ENCODE data around the gene ZSWIM1. TPM values are rescaled to one million over a fixed set of nuclear protein-coding genes. Genes with fewer than 3 reads are reported as not detected.

ZSWIM1 gene
- total and polyA plus RNA-seq, 2 of the 13 experiments (the other 11 are each of a cell fraction or from before 2014, with no cell fraction given), result 9.5 to 11.7 TPM

GRCh38 chr20:45913116-45913515, 32.1 kb downstream of the ZSWIM1 start:
- Histone ChIP-seq H3K4me2 (ENCODE audit: low read depth, low read length) (no peak overlapping the region), H3K4me1 (ENCODE audit: insufficient read depth, low read length) (peaks cover 65% of the 10 kb centered on the region), H3K79me2 (ENCODE audit: insufficient read depth, low read length) (no peaks in the 10 kb centered on the region), H3K27ac (ENCODE audit: extremely low read length, insufficient read depth, low read length) (no peak overlapping the region), H4K20me1 (ENCODE audit: insufficient read depth, low read length) (no peaks in the 10 kb centered on the region), H3K36me3 (replicated peaks in 1 of 2; ENCODE audit: control insufficient read depth in 1 of 2, insufficient read depth in 2 of 2, low read length in 2 of 2) (no peaks in the 10 kb centered on the region), H2AFZ (ENCODE audit: low read length) (no peak overlapping the region), H3K27me3 (ENCODE audit: control insufficient read depth in 1 of 2, insufficient read depth in 2 of 2, low read length in 2 of 2) (peaks cover 0 to 8% of the 10 kb centered on the region in 2 experiments; a peak in 3 of 5 replicates), H3K9ac (ENCODE audit: insufficient read depth, low read depth, low read length) (no peak overlapping the region), H3K4me3 (replicated peaks in 1 of 3; ENCODE audit: insufficient read depth in 1 of 3, low read depth in 2 of 3, low read length in 3 of 3) (no peak overlapping the region), H3K9me3 (ENCODE audit: low read length) (no peaks in the 10 kb centered on the region)
- BruUV-seq (replicated peaks), result no TSS peak
- ChIA-PET POLR2A (interaction anchor here (1.3 kb wide), 1 partner anchor 11 kb away, joined by 3 read pairs; no protein-coding TSS in a partner anchor), CTCF (ENCODE audit: low intra/inter-chr PET ratio, low total read pairs) (no interaction called here)
- WGBS (ENCODE audit: low lambda C conversion rate), result 73% methylated on average over 5 of the region's 5 CpGs
- FAIRE-seq, result no peak
- intact Hi-C loops (cut with micrococcal nuclease; ENCODE audit: unreplicated experiment) (no loop called here), in situ Hi-C loops (cut with HindIII; ENCODE audit: extremely low pct_ligation_motif_present, low pct_unique_long_range_greater_than_20kb) (no loop called here)
- no peak for DNase-seq (ENCODE audit: low spot score)
- ATAC-seq, result no peak
- TF ChIP-seq ZNF597 (CRISPR knock-in tag; IDR thresholded peaks at IDR 0.05), result no peak
- no peak for TF ChIP-seq SMAD1 (CRISPR knock-in tag; IDR thresholded peaks at IDR 0.05; ENCODE audit: borderline replicate concordance, low read depth)
- no peak for TF ChIP-seq CREB1 (IDR thresholded peaks at IDR 0.05)
- TF ChIP-seq CREB1 (CRISPR knock-in tag; IDR thresholded peaks at IDR 0.05), result no peak
- TF ChIP-seq, protein P1, sequence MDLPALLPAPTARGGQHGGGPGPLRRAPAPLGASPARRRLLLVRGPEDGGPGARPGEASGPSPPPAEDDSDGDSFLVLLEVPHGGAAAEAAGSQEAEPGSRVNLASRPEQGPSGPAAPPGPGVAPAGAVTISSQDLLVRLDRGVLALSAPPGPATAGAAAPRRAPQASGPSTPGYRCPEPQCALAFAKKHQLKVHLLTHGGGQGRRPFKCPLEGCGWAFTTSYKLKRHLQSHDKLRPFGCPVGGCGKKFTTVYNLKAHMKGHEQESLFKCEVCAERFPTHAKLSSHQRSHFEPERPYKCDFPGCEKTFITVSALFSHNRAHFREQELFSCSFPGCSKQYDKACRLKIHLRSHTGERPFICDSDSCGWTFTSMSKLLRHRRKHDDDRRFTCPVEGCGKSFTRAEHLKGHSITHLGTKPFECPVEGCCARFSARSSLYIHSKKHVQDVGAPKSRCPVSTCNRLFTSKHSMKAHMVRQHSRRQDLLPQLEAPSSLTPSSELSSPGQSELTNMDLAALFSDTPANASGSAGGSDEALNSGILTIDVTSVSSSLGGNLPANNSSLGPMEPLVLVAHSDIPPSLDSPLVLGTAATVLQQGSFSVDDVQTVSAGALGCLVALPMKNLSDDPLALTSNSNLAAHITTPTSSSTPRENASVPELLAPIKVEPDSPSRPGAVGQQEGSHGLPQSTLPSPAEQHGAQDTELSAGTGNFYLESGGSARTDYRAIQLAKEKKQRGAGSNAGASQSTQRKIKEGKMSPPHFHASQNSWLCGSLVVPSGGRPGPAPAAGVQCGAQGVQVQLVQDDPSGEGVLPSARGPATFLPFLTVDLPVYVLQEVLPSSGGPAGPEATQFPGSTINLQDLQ (CRISPR knock-in tag; IDR thresholded peaks at IDR 0.05), result no peak
- no peak for TF ChIP-seq ELK4 (CRISPR knock-in tag; IDR thresholded peaks at IDR 0.05; ENCODE audit: borderline replicate concordance)
- TF ChIP-seq ZNF782 (CRISPR knock-in tag; IDR thresholded peaks at IDR 0.05; ENCODE audit: borderline replicate concordance), result no peak
- no peak for TF ChIP-seq KLF9 (CRISPR knock-in tag; IDR thresholded peaks at IDR 0.05; ENCODE audit: low read depth)
- TF ChIP-seq CBFB (CRISPR knock-in tag; IDR thresholded peaks at IDR 0.05), result no peak
- no peak for TF ChIP-seq ZNF30 (CRISPR knock-in tag; IDR thresholded peaks at IDR 0.05)
- no peak for TF ChIP-seq ZBTB1 (CRISPR knock-in tag; IDR thresholded peaks at IDR 0.05; ENCODE audit: borderline replicate concordance)
- TF ChIP-seq, protein P2, sequence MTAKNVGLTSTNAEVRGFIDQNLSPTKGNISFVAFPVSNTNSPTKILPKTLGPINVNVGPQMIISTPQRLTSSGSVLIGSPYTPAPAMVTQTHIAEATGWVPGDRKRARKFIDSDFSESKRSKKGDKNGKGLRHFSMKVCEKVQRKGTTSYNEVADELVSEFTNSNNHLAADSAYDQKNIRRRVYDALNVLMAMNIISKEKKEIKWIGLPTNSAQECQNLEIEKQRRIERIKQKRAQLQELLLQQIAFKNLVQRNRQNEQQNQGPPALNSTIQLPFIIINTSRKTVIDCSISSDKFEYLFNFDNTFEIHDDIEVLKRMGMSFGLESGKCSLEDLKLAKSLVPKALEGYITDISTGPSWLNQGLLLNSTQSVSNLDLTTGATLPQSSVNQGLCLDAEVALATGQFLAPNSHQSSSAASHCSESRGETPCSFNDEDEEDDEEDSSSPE (CRISPR knock-in tag; IDR thresholded peaks at IDR 0.05), result no peak
- TF ChIP-seq ZNF572 (CRISPR knock-in tag; IDR thresholded peaks at IDR 0.05), result no peak
- TF ChIP-seq RFX3 (CRISPR knock-in tag; IDR thresholded peaks at IDR 0.05), result no peak
- no peak for TF ChIP-seq PITX1 (CRISPR knock-in tag; IDR thresholded peaks at IDR 0.05)
- TF ChIP-seq, protein P3, sequence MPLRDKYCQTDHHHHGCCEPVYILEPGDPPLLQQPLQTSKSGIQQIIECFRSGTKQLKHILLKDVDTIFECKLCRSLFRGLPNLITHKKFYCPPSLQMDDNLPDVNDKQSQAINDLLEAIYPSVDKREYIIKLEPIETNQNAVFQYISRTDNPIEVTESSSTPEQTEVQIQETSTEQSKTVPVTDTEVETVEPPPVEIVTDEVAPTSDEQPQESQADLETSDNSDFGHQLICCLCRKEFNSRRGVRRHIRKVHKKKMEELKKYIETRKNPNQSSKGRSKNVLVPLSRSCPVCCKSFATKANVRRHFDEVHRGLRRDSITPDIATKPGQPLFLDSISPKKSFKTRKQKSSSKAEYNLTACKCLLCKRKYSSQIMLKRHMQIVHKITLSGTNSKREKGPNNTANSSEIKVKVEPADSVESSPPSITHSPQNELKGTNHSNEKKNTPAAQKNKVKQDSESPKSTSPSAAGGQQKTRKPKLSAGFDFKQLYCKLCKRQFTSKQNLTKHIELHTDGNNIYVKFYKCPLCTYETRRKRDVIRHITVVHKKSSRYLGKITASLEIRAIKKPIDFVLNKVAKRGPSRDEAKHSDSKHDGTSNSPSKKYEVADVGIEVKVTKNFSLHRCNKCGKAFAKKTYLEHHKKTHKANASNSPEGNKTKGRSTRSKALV (CRISPR knock-in tag; IDR thresholded peaks at IDR 0.05), result no peak
- no peak for TF ChIP-seq NFE2 (CRISPR knock-in tag; IDR thresholded peaks at IDR 0.05)
- no peak for TF ChIP-seq SRSF1 (optimal IDR thresholded peaks at IDR 0.05; ENCODE audit: low read depth, low read length)
- TF ChIP-seq ZNF749 (CRISPR knock-in tag; IDR thresholded peaks at IDR 0.05; ENCODE audit: borderline replicate concordance), result no peak
